Upper lobe of right lung (tissue), 1 donor: Measurements from ENCODE around the gene KRTAP12-1. TPM values are rescaled to one million over a fixed set of nuclear protein-coding genes. Genes with fewer than 3 reads are reported as not detected.

ENCODE experiments used
- ATAC-seq: fragments of 200-7000 bp; cut with Tn5 transposase; one replicate; pipeline ENCODE4 v1.9.1; 2020; ENCODE audit warnings: mild to moderate bottlenecking, moderate library complexity
- DNase-seq: peaks from one replicate; pipeline ENCODE4 v3.0.0-alpha.2; 2020
- H3K27ac ChIP-seq: fragments of 200-600 bp; one replicate; pipeline ENCODE4 v1.8.0; 2022
- H3K27me3 ChIP-seq: fragments of 200-600 bp; one replicate; pipeline ENCODE4 v1.8.0; 2022; ENCODE audit warnings: mild to moderate bottlenecking
- H3K36me3 ChIP-seq: fragments of 200-600 bp; one replicate; pipeline ENCODE4 v1.8.0; 2022
- H3K4me1 ChIP-seq: fragments of 200-600 bp; one replicate; pipeline ENCODE4 v1.8.0; 2022
- H3K4me3 ChIP-seq: fragments of 200-600 bp; one replicate; pipeline ENCODE4 v1.8.0; 2022; ENCODE audit warnings: mild to moderate bottlenecking
- H3K9me3 ChIP-seq: fragments of 200-600 bp; one replicate; pipeline ENCODE4 v1.8.0; 2022
- intact Hi-C: fragments of 100-400 bp; cut with DNase I; formaldehyde crosslinking; loops from one replicate; pipeline ENCODE4 v1.11.0; 2022
- long read RNA-seq: library from polyadenylated mRNA; unstranded; transcript quantifications from one replicate; pipeline ENCODE4 v2.0.0, GENCODE V29; 2021
- total RNA-seq: library from RNA; stranded (reverse); fragmentation: NEBNext Ultra II Directional; extraction: Animal tissue kit (Norgen Biotek cat#: 25700); gene quantifications from one replicate; pipeline ENCODE4 v1.2.1, GENCODE V29; 2021
- TF ChIP-seq, protein P1 (sequence below): fragments of 200-600 bp; IDR thresholded peaks from one replicate; pipeline ENCODE4 v1.8.0; 2022; ENCODE audit warnings: antibody characterized with exemption
- donor health status: DM: no; HTN: yes; CAD: no; lungs with severe emphysema.

KRTAP12-1 gene, protein sequence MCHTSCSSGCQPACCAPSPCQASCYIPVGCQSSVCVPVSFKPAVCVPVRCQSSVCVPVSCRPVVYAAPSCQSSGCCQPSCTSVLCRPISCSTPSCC
- total RNA-seq: not detected
- long read RNA-seq: 0 reads

DNA sequence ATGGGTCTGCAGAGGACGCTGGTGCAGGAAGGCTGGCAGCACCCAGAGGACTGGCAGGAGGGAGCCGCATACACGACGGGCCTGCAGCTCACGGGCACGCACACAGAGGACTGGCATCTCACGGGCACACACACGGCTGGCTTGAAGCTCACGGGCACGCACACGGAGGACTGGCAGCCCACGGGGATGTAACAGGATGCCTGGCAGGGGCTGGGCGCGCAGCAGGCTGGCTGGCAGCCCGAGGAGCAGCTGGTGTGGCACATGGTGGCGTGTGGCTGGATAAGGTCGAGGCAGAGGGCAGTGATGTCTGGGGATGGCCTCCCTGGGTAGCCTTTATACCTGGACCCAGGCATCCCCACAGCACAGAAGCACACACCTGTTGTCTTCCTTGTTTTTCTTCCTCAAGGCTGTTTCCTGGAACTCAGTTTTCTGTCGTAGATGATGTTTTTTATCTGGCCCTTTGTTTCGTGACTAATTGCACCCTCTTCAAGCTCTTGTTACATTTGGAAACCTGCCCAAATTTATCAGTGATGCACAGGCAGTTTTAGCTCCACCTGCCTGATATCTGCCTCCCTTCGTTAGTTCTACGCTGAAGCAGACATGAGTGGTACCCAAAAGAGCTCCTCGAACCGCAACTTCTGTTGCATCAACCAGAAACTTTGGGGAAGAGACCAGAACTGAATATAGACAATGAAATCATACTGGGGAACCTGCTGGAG is at the start of gene KRTAP12-1:
Gene KRTAP12-1 (minus strand): TSS at position 303 of the 719 bp plus-strand sequence. CDS start 40 bp downstream, at position 263.
- H3K27me3 ChIP-seq: peaks cover 5% of the 10 kb centered on the region
- DNase-seq (no peak), ATAC-seq (peak; percentile 26)
- TF ChIP-seq, protein P1, sequence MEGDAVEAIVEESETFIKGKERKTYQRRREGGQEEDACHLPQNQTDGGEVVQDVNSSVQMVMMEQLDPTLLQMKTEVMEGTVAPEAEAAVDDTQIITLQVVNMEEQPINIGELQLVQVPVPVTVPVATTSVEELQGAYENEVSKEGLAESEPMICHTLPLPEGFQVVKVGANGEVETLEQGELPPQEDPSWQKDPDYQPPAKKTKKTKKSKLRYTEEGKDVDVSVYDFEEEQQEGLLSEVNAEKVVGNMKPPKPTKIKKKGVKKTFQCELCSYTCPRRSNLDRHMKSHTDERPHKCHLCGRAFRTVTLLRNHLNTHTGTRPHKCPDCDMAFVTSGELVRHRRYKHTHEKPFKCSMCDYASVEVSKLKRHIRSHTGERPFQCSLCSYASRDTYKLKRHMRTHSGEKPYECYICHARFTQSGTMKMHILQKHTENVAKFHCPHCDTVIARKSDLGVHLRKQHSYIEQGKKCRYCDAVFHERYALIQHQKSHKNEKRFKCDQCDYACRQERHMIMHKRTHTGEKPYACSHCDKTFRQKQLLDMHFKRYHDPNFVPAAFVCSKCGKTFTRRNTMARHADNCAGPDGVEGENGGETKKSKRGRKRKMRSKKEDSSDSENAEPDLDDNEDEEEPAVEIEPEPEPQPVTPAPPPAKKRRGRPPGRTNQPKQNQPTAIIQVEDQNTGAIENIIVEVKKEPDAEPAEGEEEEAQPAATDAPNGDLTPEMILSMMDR: no peak
- H3K27ac ChIP-seq: no peak within 1 kb of the TSS
- H3K9me3 ChIP-seq: no peaks in the 10 kb centered on the region
- intact Hi-C loops: no loop called here
- H3K4me1 ChIP-seq: no peaks in the 10 kb centered on the region
- no peak within 1 kb of the TSS for H3K4me3 ChIP-seq
- no peaks in the 10 kb centered on the region for H3K36me3 ChIP-seq

DNA sequence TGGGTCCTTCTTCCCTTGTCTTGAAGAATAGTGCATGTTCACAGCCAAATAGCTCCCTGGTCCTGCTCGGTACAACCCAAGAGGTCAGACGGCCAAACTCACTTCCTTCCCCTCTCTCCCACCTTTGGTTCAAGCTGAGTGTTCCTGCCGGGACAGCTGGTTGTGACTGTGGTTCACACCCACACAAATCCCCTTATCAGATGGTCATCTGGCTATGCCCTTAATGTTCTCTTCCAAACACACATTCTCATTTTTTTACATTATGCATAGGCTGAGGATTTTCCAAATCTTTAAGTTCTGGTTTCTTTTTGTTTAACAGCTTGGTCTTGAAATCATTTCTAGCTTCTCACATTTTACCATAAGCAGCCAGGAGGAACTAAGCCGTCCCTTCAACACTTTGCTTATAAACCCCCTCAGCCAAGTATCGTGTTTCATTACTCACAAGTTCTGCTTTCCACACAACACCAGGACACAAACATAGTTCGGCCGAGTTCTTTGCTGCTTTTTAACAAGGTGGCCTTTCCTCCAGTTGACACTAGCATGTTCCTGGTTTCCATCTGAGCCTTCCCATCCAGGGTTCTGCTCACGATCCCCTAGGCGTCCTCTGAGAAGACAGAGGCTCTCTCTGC is 49.1 kb upstream of the KRTAP12-1 start:
- DNase-seq (no peak), ATAC-seq (no peak)
- Histone ChIP-seq H3K9me3 (no peaks in the 10 kb centered on the region), H3K4me1 (no peaks in the 10 kb centered on the region), H3K27ac (no peak overlapping the region), H3K36me3 (no peaks in the 10 kb centered on the region), H3K4me3 (no peak overlapping the region), H3K27me3 (peaks cover 20% of the 10 kb centered on the region)
- intact Hi-C loops: no loop called here
- TF ChIP-seq, protein P1: no peak

DNA sequence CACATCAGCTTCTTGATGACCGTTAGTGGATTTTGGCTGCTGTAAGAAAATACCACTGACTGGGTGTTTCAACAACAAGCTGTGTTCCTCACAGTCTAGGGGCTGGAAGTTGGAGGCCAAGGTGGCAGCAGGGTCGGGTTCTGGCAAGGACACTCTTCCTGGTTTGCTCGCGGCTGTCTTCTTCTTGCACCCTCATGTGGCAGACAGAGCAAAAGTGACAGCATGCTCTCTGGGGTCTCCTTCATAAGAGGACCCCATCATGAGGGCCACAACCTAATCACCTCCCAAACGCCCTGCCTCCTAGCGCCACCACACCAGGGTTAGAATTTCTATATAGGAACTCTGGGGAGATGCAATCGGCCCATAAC is 48.0 kb upstream of the KRTAP12-1 start:
- Histone ChIP-seq H3K27ac (no peak overlapping the region), H3K36me3 (no peaks in the 10 kb centered on the region), H3K27me3 (peaks cover 31% of the 10 kb centered on the region), H3K9me3 (no peaks in the 10 kb centered on the region), H3K4me3 (no peak overlapping the region), H3K4me1 (no peaks in the 10 kb centered on the region)
- DNase-seq: no peak
- intact Hi-C loops: no loop called here
- ATAC-seq: no peak
- TF ChIP-seq, protein P1: no peak

DNA sequence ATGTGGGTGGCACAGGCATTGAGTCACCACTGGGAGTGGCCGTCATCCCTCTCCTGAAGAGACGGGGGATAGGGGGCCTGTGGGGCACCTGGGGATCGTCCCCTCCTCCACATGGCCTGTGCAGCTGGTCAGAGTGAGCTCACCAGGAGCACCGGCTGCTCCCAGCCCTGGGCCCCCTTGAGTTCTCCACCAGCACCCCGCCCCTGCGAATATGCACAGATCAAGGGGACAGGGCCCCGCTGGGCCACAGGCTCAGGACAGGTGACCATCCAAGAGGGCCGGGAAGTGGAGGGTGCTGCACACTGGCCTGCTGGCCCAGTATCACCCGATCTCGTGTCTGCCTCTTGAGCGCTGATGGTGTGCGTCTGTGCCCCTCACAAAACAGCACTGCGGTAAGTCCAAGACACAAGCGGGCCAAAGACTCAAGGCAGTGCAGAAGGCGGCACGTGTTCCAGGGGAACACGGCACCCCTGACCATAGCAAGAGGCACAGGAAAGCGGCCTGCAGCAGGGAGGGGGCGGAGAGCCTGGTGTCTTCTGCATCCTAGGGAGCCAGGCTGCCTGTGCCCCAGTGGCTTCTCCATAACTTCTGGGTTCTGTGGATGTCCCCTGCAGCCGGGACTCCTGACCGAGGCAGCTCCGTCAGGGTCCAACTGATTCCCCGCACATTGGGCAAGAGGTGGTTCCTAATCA is 47.5 kb upstream of the KRTAP12-1 start:
- H3K9me3 ChIP-seq: no peaks in the 10 kb centered on the region
- H3K4me3 ChIP-seq: no peak overlapping the region
- DNase-seq (peak; percentile 57), ATAC-seq (peak; percentile 12)
- H3K4me1 ChIP-seq: no peaks in the 10 kb centered on the region
- peaks cover 36% of the 10 kb centered on the region for H3K27me3 ChIP-seq
- H3K36me3 ChIP-seq: no peaks in the 10 kb centered on the region
- no peak overlapping the region for H3K27ac ChIP-seq
- intact Hi-C loops: no loop called here
- TF ChIP-seq, protein P1: no peak

DNA sequence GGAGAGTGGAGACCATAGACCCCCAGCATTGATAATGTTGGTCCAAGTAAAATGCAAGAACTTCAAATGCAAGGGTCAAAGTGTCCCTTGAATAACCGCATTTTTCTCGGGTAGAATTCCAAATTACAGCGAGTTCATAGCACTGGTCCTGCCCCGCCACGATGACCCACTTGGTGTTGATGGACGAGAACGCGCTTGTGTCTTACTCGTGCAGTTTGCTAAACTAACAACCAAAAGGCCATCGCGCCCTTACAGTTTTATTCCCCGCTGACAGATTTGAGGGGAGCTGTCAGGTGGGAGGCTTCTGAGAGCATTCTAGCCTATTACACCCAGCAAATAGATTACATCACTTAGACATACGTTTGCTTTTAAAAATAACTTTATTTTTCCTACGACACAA is 46.8 kb upstream of the KRTAP12-1 start:
- H3K4me3 ChIP-seq: no peak overlapping the region
- no peaks in the 10 kb centered on the region for H3K36me3 ChIP-seq
- no peaks in the 10 kb centered on the region for H3K4me1 ChIP-seq
- peaks cover 44% of the 10 kb centered on the region for H3K27me3 ChIP-seq
- H3K27ac ChIP-seq: no peak overlapping the region
- no peak for ATAC-seq
- TF ChIP-seq, protein P1: no peak
- DNase-seq: no peak
- intact Hi-C loops: no loop called here
- H3K9me3 ChIP-seq: no peaks in the 10 kb centered on the region
